ENCODE results near the gene APOA1.
"Not testable (repeated sequence)": the region's sequence is repeated elsewhere in the genome, so short reads cannot be mapped to it uniquely, and the experiment has no call there.

APOA1 gene

GRCh38 chr11:116811194-116811593 lies 26.2 kb downstream of the APOA1 start:
- DNase-seq: no peak

GRCh38 chr11:116808262-116809175 lies 28.9 kb downstream of the APOA1 start:
- DNase-seq: no peak

- no peak for DNase-seq
Observed at GRCh38 chr11:116807601-116808261, 29.7 kb downstream of the APOA1 start.

GRCh38 chr11:116804001-116804400 lies 33.4 kb downstream of the APOA1 start:
- no peak for DNase-seq

- DNase-seq: not testable (repeated sequence)
Observed at GRCh38 chr11:116801662-116802061, 35.8 kb downstream of the APOA1 start.

GRCh38 chr11:116800610-116801009 lies 36.8 kb downstream of the APOA1 start:
- DNase-seq: no peak

- no peak for DNase-seq
Observed at GRCh38 chr11:116798368-116798767, 39.1 kb downstream of the APOA1 start.

- peak; percentile 40 for DNase-seq
Observed at GRCh38 chr11:116797816-116798215, 39.6 kb downstream of the APOA1 start.

GRCh38 chr11:116796548-116796947 lies 40.9 kb downstream of the APOA1 start:
- no peak for DNase-seq

- no peak for DNase-seq
Observed at GRCh38 chr11:116794851-116795250, 42.6 kb downstream of the APOA1 start.

- peak; percentile 44 for DNase-seq
Observed at GRCh38 chr11:116793772-116794097, 43.7 kb downstream of the APOA1 start.

- DNase-seq: no peak
Observed at GRCh38 chr11:116792869-116793771, 44.3 kb downstream of the APOA1 start.

- DNase-seq: no peak
Observed at GRCh38 chr11:116792144-116792868, 45.1 kb downstream of the APOA1 start.

GRCh38 chr11:116791813-116792143 lies 45.6 kb downstream of the APOA1 start, which contains the start of gene APOA5:
APOA5 (minus strand) TSS chr11:116791879; CDS start chr11:116791860, 19 bp downstream.
- DNase-seq: no peak

GRCh38 chr11:116791002-116791812 lies 46.2 kb downstream of the APOA1 start:
- peak; percentile 69 for DNase-seq

GRCh38 chr11:116790167-116791001 lies 47.0 kb downstream of the APOA1 start:
- DNase-seq: no peak

- no peak for DNase-seq
Observed at GRCh38 chr11:116788975-116789374, 48.4 kb downstream of the APOA1 start.

- DNase-seq: no peak
Observed at GRCh38 chr11:116788534-116788933, 48.9 kb downstream of the APOA1 start.

GRCh38 chr11:116787786-116788486 lies 49.5 kb downstream of the APOA1 start, which contains the start of gene ZPR1:
ZPR1 (minus strand) TSS chr11:116788023; CDS start chr11:116787990, 33 bp downstream.
- DNase-seq: peak; percentile 77

- no peak for DNase-seq
Observed at GRCh38 chr11:116787436-116787785, 50.0 kb downstream of the APOA1 start.
